HEK293 (cell line): ENCODE measurements around the gene KLHL36.

Experiments
- CTCF ChIA-PET: fragments of 350-600 bp; formaldehyde crosslinking; extraction: SDS; loops from one replicate; lab custom pipeline; 2021; ENCODE audit warnings: antibody characterized with exemption; lab: Yijun Ruan, JAX
- POLR2A ChIA-PET: fragments of 300-600 bp; formaldehyde crosslinking; extraction: SDS; loops from one replicate; lab custom pipeline; 2020; ENCODE audit warnings: antibody characterized with exemption, inconsistent platforms; lab: Yijun Ruan, JAX
- H3K27ac ChIP-seq: fragments of 200-500 bp; sonication (Bioruptor generic); 2 replicates; pipeline ENCODE4 v1.5.1; 2014; ENCODE audit warnings: low read depth, low read length, control low read depth, inconsistent platforms; ENCODE audit errors: extremely low read depth
- H3K36me3 ChIP-seq, 2 experiments: fragments of 200-500 bp in 1 of 2; sonication (Bioruptor generic) in 1 of 2; 1 replicate in 1 of 2; 2 replicates in 1 of 2; pipeline ENCODE4 v1.5.1; 2014 to 2017; ENCODE audit warnings: inconsistent platforms in 2 of 2, low read length in 2 of 2; ENCODE audit not compliant: control insufficient read depth in 2 of 2, insufficient read depth in 1 of 2
- H3K4me1 ChIP-seq: fragments of 200-500 bp; sonication (Bioruptor generic); 2 replicates; pipeline ENCODE4 v1.5.1; 2014; ENCODE audit warnings: mild to moderate bottlenecking, low read length, inconsistent platforms; ENCODE audit not compliant: control insufficient read depth, insufficient read depth
- H3K4me3 ChIP-seq: 2 replicates; pipeline ENCODE4 v1.5.1; 2011; ENCODE audit warnings: low read depth, mild to moderate bottlenecking, control low read depth, low read length, moderate library complexity
- H3K9me3 ChIP-seq: fragments of 200-500 bp; sonication (Bioruptor generic); 2 replicates; pipeline ENCODE4 v1.5.1; 2014; ENCODE audit warnings: low read depth, low read length, inconsistent platforms; ENCODE audit not compliant: control insufficient read depth, insufficient read depth
- GFI1B ChIP-seq: fragments of 450-650 bp; formaldehyde crosslinking; IDR thresholded peaks from 2 replicates; pipeline ENCODE4 v1.5.1; 2016; ENCODE audit warnings: missing biosample characterization, missing genetic modification characterization
- GLI4 ChIP-seq: fragments of 450-650 bp; formaldehyde crosslinking; IDR thresholded peaks from 2 replicates; pipeline ENCODE4 v1.5.1; 2016; ENCODE audit warnings: missing biosample characterization, missing genetic modification characterization
- KLF9 ChIP-seq: fragments of 450-650 bp; formaldehyde crosslinking; IDR thresholded peaks from 2 replicates; pipeline ENCODE4 v1.5.1; 2016; ENCODE audit warnings: missing biosample characterization, missing genetic modification characterization, low read depth
- PRDM10 ChIP-seq: fragments of 450-650 bp; formaldehyde crosslinking; IDR thresholded peaks from 2 replicates; pipeline ENCODE4 v1.5.1; 2016; ENCODE audit warnings: missing biosample characterization, missing genetic modification characterization
- PRDM2 ChIP-seq: fragments of 450-650 bp; formaldehyde crosslinking; IDR thresholded peaks from 2 replicates; pipeline ENCODE4 v1.5.1; 2016; ENCODE audit warnings: missing biosample characterization, missing genetic modification characterization, borderline replicate concordance
- SP3 ChIP-seq: fragments of 450-650 bp; formaldehyde crosslinking; IDR thresholded peaks from 2 replicates; pipeline ENCODE4 v1.5.1; 2016; ENCODE audit warnings: missing biosample characterization, missing genetic modification characterization
- TCF7L2 ChIP-seq: IDR thresholded peaks from 2 replicates; pipeline ENCODE4 v1.6.1; 2011; ENCODE audit warnings: low read depth, mild to moderate bottlenecking, inconsistent platforms, low read length, moderate library complexity, borderline replicate concordance
- ZBTB10 ChIP-seq: fragments of 450-650 bp; formaldehyde crosslinking; IDR thresholded peaks from 2 replicates; pipeline ENCODE4 v1.5.1; 2016; ENCODE audit warnings: missing biosample characterization, missing genetic modification characterization
- ZBTB26 ChIP-seq: fragments of 450-650 bp; formaldehyde crosslinking; optimal IDR thresholded peaks from 2 replicates; pipeline ENCODE3; 2016; ENCODE audit warnings: missing biosample characterization, mild to moderate bottlenecking, missing genetic modification characterization
- ZIC2 ChIP-seq: fragments of 450-650 bp; formaldehyde crosslinking; IDR thresholded peaks from 2 replicates; pipeline ENCODE4 v1.5.1; 2016; ENCODE audit warnings: missing biosample characterization, missing genetic modification characterization
- ZNF121 ChIP-seq: fragments of 450-650 bp; formaldehyde crosslinking; IDR thresholded peaks from 2 replicates; pipeline ENCODE4 v1.5.1; 2016; ENCODE audit warnings: missing biosample characterization, missing genetic modification characterization
- ZNF174 ChIP-seq: fragments of 450-650 bp; formaldehyde crosslinking; IDR thresholded peaks from 2 replicates; pipeline ENCODE4 v1.5.0; 2017; ENCODE audit warnings: missing biosample characterization, mild to moderate bottlenecking, missing genetic modification characterization
- ZNF366 ChIP-seq: fragments of 450-650 bp; formaldehyde crosslinking; conservative IDR thresholded peaks from 2 replicates; pipeline ENCODE4 v1.5.1; 2016; ENCODE audit warnings: missing biosample characterization, missing genetic modification characterization
- ZNF510 ChIP-seq: fragments of 450-650 bp; formaldehyde crosslinking; IDR thresholded peaks from 2 replicates; pipeline ENCODE4 v1.5.1; 2018; ENCODE audit warnings: mild to moderate bottlenecking, missing genetic modification characterization, missing biosample characterization; ENCODE audit not compliant: insufficient replicate concordance
- ZNF555 ChIP-seq: fragments of 450-650 bp; formaldehyde crosslinking; conservative IDR thresholded peaks from 2 replicates; pipeline ENCODE4 v1.5.1; 2017; ENCODE audit warnings: missing biosample characterization, mild to moderate bottlenecking, missing genetic modification characterization, inconsistent platforms
- ZNF610 ChIP-seq: fragments of 450-650 bp; formaldehyde crosslinking; IDR thresholded peaks from 2 replicates; pipeline ENCODE4 v1.5.1; 2016; ENCODE audit warnings: missing biosample characterization, missing genetic modification characterization, borderline replicate concordance
- ZNF664 ChIP-seq: fragments of 450-650 bp; formaldehyde crosslinking; IDR thresholded peaks from 2 replicates; pipeline ENCODE4 v1.5.1; 2016; ENCODE audit warnings: missing biosample characterization, missing genetic modification characterization
- ZNF692 ChIP-seq: fragments of 450-650 bp; formaldehyde crosslinking; IDR thresholded peaks from 2 replicates; pipeline ENCODE4 v1.5.1; 2016; ENCODE audit warnings: missing biosample characterization, missing genetic modification characterization
- ZNF785 ChIP-seq: fragments of 450-650 bp; formaldehyde crosslinking; IDR thresholded peaks from 2 replicates; pipeline ENCODE4 v1.5.1; 2016; ENCODE audit warnings: missing biosample characterization, missing genetic modification characterization

KLHL36 gene

GRCh38 chr16:84647828-84648594 is at the start of gene KLHL36:
Gene KLHL36 (plus strand): TSS chr16:84648511. CDS start chr16:84650868, 2,357 bp downstream.
- ChIA-PET CTCF (interaction anchor here (0.6 to 4.3 kb wide), 4 partner anchors 24 to 1701 kb away, joined by 3 to 34 read pairs (median 8); no protein-coding TSS in a partner anchor), POLR2A (interaction anchor here (0.8 to 1.5 kb wide), 3 partner anchors 17 to 338 kb away, joined by 3 read pairs; no protein-coding TSS in a partner anchor)
- H3K36me3 ChIP-seq: peaks cover 3 to 26% of the 10 kb centered on the region in 2 experiments; a peak in 2 of 3 replicates
- peak within 1 kb of the TSS; percentile 56 for H3K4me3 ChIP-seq
- H3K27ac ChIP-seq: no peak within 1 kb of the TSS; the same call in 1 of the 2 replicates
- H3K9me3 ChIP-seq: no peaks in the 10 kb centered on the region
- no peaks in the 10 kb centered on the region for H3K4me1 ChIP-seq
- TF ChIP-seq ZNF555 (tag by site-specific recombination) (no peak), KLF9 (tag by site-specific recombination) (peak; percentile 38; the same call in 1 of the 2 replicates), ZBTB10 (tag by site-specific recombination) (0 out of 2 replicates have a peak, but pooled peaks have one; percentile 19), TCF7L2 (no peak), ZNF610 (peak; percentile 41; the same call in 1 of the 2 replicates), GFI1B (no peak), ZNF121 (tag by site-specific recombination) (no peak), ZIC2 (tag by site-specific recombination) (peak; percentile 23; the same call in 1 of the 2 replicates), SP3 (peak; percentile 61), ZNF174 (tag by site-specific recombination) (no peak), ZNF692 (tag by site-specific recombination) (peak; percentile 41; the same call in 1 of the 2 replicates), ZBTB26 (tag by site-specific recombination) (peak; percentile 52), PRDM2 (tag by site-specific recombination) (0 out of 2 replicates have a peak, but pooled peaks have one; percentile 17), ZNF366 (tag by site-specific recombination) (no peak), ZNF785 (tag by site-specific recombination) (peak; percentile 66; the same call in 1 of the 2 replicates), ZNF510 (tag by site-specific recombination) (no peak), PRDM10 (tag by site-specific recombination) (no peak), ZNF664 (tag by site-specific recombination) (peak; percentile 84), GLI4 (tag by site-specific recombination) (no peak)
